Medulla oblongata (tissue), 1 donor: ENCODE data around the gene ZNF483.
"Not testable (repeated sequence)": the region's sequence is repeated elsewhere in the genome, so short reads cannot be mapped to it uniquely, and the experiment has no call there.

Experiments
- DNase-seq: peaks from one replicate; pipeline ENCODE4 v3.0.0-alpha.2; 2015; ENCODE audit errors: extremely low spot score

The ZNF483 gene

DNA sequence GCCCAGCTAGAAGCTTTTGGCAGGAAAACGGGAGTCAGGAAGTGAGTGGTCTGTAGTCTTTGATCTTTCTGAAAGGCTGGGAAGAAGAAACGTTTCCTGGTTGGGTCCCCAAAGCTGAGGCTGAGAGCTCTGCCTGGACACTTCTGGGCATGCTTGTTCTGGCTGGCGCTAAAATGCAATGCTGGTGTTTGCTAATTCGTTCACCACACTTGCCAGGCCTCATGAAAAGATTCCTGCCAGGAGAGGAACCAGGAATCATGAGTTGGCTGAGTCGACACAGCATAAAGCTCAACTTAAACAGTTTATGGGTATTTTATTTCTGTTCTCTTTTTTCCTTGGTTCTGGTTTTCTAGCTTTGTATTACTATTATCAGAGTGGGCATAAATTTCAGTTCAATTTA is 85.2 kb downstream of the ZNF483 start:
- no peak for DNase-seq

DNA sequence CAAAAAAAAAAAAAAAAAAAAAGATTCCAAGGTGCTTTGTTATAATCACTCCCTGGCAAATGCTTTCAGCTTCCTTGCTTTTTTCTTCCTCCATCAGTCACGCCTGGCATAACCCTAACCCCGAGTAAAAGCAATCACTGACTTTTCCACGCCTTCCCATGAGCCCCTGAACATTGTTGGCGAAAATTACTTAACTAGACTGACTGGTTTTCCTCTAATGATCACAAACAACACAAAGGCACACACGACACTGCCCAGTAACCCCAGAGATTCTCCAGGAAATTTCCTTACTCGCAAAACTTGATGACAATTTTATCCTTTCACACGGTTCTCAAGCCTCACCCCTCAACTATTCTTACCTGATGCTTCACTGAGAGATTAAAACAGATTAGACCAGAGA is 85.9 kb downstream of the ZNF483 start:
- DNase-seq, result no peak

DNA sequence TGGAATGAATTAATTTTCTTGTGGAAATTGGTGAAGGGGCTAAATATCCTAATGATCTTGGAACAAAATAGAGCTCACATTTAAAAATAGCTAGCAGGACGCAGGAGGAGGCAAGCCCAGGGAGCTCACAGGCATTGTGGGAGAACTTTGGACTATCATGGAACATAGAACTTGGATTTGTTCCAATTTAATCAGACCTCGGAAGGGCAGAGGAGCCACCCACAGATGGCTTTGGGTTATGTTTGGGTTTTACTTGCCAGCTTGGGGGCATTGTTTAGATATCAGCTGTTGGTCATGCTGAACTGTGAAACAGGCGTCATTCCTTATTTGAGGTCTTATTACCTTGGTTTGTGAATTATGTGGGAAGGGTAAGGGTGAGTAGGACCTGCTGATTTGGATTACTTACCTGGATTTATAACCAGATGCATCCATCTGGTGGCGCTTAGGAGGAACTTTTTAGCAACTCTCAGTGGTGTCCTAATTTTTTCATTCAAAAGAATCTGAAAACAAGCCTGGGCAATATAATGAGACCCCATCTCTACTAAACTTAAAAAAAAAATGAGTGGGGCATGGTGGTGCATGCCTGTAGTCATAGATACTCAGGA is 88.6 kb downstream of the ZNF483 start:
- no peak for DNase-seq

DNA sequence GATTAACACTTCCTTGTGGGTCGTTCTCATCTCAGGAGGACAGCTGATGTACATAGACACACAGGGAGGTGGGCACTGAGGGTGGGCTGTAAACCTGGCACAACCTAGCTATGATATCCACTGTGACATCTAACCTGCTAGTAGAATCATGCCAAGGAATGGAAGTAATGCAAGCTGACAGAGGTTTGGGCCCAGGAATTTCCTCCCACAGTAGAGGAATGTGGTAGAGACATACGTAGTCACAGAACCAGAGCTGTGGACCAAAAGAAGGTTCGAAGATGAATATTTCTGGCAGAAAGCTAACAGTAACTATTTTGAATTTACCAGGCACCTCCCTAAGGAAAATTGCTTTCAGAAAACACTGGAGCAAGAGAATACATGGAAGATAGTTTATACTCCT is 90.9 kb downstream of the ZNF483 start:
- no peak for DNase-seq

DNA sequence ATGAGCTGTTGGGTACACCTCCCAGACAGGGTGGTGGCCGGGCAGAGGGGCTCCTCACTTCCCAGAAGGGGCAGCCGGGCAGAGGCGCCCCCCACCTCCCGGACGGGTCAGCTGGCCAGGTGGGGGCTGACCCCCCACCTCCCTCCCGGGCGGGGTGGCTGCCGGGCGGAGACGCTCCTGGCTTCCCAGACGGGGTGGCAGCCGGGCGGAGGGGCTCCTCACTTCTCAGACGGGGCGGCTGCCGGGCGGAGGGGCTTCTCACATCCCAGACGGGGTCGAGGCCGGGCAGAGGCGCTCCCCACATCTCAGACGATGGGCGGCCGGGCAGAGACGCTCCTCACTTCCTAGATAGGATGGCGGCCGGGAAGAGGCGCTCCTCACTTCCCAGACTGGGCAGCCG is 92.4 kb downstream of the ZNF483 start:
- not testable (repeated sequence) for DNase-seq

DNA sequence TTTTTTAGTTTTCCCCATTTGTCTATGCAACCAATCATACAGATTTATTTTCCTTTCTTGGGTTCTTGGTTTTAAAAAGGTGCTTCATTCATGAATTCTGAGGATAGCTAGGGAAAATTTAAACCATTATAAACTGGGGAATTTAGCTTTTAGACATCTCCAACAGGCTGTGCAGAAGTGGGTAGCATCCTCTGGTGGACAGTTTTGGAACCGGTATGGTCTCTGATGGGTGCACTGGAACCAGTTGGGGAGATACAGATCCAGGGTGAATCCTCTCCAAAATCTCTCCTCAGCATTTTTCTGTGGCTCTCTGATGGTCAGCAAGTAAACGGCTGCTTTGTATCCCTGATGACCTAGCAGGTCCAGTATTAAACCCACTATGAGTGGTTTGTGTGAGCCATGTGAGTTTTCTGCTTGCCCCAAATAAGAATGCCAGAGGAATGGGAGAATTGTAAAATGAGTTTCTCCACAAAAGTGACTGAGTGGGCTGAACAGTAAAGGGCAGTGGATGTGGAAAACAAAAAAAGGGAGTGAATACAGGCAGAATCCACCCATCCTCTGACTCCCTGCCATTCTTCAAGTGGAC is 97.0 kb downstream of the ZNF483 start:
- peak; percentile 74 for DNase-seq

DNA sequence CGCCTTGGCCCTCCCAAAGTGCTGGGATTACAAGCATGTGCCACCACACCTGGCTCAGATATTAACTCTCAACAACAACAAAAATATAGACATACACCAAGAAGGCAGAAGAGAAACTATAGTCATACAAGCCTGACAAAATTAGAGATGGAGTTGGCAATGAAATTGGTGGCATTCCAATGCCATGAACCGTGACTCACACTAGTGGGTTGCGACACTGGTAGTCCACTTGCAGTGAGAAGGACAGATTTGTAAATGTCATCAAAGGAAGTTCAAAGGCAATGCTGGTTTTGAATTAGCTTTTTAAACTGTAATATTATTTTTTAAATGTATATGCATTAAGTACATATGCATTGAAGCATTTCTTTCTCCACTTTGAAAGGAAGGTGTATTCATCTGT is 97.6 kb downstream of the ZNF483 start:
- DNase-seq, result no peak
